ENCODE data around the gene GCGR. TPM values are rescaled to one million over a fixed set of nuclear protein-coding genes. Genes with fewer than 3 reads are reported as not detected.

The GCGR gene
- total RNA-seq, 1 donor from 2014 or later: not detected

DNA sequence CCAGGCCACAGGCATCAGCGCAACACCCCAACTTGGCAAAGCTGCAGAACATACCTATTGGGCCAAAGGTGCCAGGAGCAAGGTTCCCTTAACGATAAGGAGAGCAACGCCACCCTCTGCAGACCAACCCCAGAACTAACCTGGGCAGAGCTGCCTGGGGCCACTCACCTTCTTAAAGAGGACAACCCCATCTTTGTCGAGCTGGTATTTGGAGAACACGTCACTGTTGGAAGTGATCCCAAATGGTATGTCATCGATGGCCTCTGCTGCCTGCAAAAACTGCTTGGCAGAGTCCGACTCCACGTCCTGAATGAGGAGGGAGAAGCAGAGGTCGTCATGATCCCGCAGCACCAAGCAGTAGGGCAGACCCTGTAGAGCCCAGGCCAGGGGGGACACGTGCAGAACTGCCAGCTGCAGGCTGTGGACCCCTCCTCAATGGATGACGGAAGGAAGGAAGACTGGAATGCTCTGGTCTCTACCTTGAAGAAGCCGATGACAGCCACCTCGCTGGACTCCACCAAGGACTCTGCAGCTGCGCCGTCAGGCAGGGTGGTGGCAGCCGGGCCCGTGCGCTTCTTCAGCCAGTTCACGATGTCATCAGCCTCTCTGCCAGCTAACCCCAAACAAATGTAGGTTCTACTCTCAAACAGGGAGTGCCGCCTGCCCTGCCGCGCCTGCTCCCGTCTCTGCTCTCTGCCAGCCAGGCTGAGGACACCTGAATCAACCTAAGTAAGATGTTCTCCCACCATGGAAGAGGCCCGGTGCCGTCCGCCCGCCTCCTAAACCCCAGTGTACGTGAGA, 51.2 kb downstream of the GCGR start:
- Histone ChIP-seq H3K9ac (ENCODE audit: low read length) (peak overlapping the region; percentile 31), H3K27ac (ENCODE audit: low read depth, low read length) (no peak overlapping the region), H4K20me1 (ENCODE audit: insufficient read depth, low read length) (peaks cover 88% of the 10 kb centered on the region), H3K36me3 (ENCODE audit: insufficient read depth, low read length) (peaks cover 44% of the 10 kb centered on the region), H3K9me3 (ENCODE audit: insufficient read depth, low read depth, low read length) (no peaks in the 10 kb centered on the region), H3K4me2 (ENCODE audit: low read length) (peak overlapping the region; percentile 29), H3K27me3 (ENCODE audit: insufficient read depth, low read length) (no peaks in the 10 kb centered on the region), H3K79me2 (ENCODE audit: insufficient read depth, low read length) (peaks cover 90% of the 10 kb centered on the region), H2AFZ (ENCODE audit: low read depth, low read length) (no peak overlapping the region), H3K4me1 (ENCODE audit: insufficient read depth, low read length) (peaks cover 22% of the 10 kb centered on the region), H3K4me3 (ENCODE audit: insufficient read depth, low read depth, low read length) (no peak overlapping the region)
- peaks cover 14% of the 10 kb centered on the region for H3K36me3 Mint-ChIP-seq (ENCODE audit: low read depth, unreplicated experiment)
- FAIRE-seq (no peak), DNase-seq (ENCODE audit: low read depth) (no peak)
- H3K27me3 Mint-ChIP-seq (ENCODE audit: low read depth, unreplicated experiment): no peaks in the 10 kb centered on the region
- H3K4me3 Mint-ChIP-seq (ENCODE audit: unreplicated experiment): peak overlapping the region; percentile 23
- peaks cover 20% of the 10 kb centered on the region for H3K4me1 Mint-ChIP-seq (ENCODE audit: low read depth, unreplicated experiment)
- H3K9me3 Mint-ChIP-seq (ENCODE audit: unreplicated experiment): no peaks in the 10 kb centered on the region
- H3K27ac Mint-ChIP-seq (ENCODE audit: unreplicated experiment): peak overlapping the region; percentile 72
- TF ChIP-seq, protein P1, sequence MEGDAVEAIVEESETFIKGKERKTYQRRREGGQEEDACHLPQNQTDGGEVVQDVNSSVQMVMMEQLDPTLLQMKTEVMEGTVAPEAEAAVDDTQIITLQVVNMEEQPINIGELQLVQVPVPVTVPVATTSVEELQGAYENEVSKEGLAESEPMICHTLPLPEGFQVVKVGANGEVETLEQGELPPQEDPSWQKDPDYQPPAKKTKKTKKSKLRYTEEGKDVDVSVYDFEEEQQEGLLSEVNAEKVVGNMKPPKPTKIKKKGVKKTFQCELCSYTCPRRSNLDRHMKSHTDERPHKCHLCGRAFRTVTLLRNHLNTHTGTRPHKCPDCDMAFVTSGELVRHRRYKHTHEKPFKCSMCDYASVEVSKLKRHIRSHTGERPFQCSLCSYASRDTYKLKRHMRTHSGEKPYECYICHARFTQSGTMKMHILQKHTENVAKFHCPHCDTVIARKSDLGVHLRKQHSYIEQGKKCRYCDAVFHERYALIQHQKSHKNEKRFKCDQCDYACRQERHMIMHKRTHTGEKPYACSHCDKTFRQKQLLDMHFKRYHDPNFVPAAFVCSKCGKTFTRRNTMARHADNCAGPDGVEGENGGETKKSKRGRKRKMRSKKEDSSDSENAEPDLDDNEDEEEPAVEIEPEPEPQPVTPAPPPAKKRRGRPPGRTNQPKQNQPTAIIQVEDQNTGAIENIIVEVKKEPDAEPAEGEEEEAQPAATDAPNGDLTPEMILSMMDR (IDR thresholded peaks at IDR 0.05; ENCODE audit: insufficient read depth, low read depth, low read length): no peak
- no peak for TF ChIP-seq EZH2 (IDR thresholded peaks at IDR 0.05; ENCODE audit: insufficient read depth, low read length)

DNA sequence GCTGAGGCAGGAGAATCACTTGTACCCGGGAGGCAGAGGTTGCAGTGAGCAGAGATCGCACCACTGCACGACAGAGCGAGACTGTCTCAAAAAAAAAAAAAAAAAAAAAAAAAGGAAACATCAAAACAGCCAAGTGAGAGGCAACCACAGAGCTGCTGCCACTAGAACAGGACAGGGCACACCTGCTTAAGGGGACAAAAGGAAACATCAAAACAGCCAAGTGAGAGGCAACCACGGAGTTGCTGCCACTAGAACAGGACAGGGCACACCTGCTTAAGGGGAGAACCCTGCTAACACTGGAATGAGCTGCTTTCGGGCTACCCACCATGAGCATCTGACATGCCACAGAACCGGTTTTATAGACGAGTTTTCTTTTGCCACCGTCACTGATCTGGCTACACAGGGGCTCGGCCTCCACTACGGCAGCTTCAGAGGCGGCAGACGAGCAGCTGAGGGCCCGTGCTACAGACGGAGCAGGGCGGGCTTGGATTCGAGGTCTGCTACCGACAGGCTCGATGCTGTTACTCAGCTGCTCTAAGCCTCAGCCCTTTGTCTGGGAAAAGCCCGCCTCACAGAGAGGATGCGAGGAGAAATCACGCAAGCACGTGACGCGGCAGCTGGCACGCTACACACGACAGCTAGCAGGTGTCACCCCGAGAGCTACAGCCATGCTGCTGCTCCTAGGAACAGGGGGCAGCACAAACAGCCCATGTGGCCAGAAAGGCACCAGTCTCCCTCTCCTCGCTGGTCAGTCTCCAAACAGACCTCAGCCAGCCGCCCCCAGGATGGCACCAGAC, 54.4 kb downstream of the GCGR start:
- Mint-ChIP-seq H3K4me3 (ENCODE audit: unreplicated experiment) (peak overlapping the region; percentile 89), H3K27ac (ENCODE audit: unreplicated experiment) (peak overlapping the region; percentile 12), H3K36me3 (ENCODE audit: low read depth, unreplicated experiment) (peaks cover 16% of the 10 kb centered on the region), H3K27me3 (ENCODE audit: low read depth, unreplicated experiment) (no peaks in the 10 kb centered on the region), H3K9me3 (ENCODE audit: unreplicated experiment) (no peaks in the 10 kb centered on the region), H3K4me1 (ENCODE audit: low read depth, unreplicated experiment) (peaks cover 27% of the 10 kb centered on the region)
- Histone ChIP-seq H3K79me2 (ENCODE audit: insufficient read depth, low read length) (peaks cover 92% of the 10 kb centered on the region), H3K4me1 (ENCODE audit: insufficient read depth, low read length) (peaks cover 29% of the 10 kb centered on the region), H3K9ac (ENCODE audit: low read length) (peak overlapping the region; percentile 94), H3K36me3 (ENCODE audit: insufficient read depth, low read length) (peaks cover 29% of the 10 kb centered on the region), H3K27ac (ENCODE audit: low read depth, low read length) (no peak overlapping the region), H3K9me3 (ENCODE audit: insufficient read depth, low read depth, low read length) (no peaks in the 10 kb centered on the region), H4K20me1 (ENCODE audit: insufficient read depth, low read length) (peaks cover 66% of the 10 kb centered on the region), H3K27me3 (ENCODE audit: insufficient read depth, low read length) (no peaks in the 10 kb centered on the region), H2AFZ (ENCODE audit: low read depth, low read length) (no peak overlapping the region), H3K4me2 (ENCODE audit: low read length) (peak overlapping the region; percentile 94), H3K4me3 (ENCODE audit: insufficient read depth, low read depth, low read length) (peak overlapping the region; percentile 97)
- no peak for DNase-seq (ENCODE audit: low read depth)
- no peak for FAIRE-seq
- TF ChIP-seq, protein P1 (IDR thresholded peaks at IDR 0.05; ENCODE audit: insufficient read depth, low read depth, low read length): no peak
- TF ChIP-seq EZH2 (IDR thresholded peaks at IDR 0.05; ENCODE audit: insufficient read depth, low read length): no peak

All from astrocyte (in vitro differentiated cells and primary cell).